Endothelial cell of umbilical vein (primary cell): ENCODE results near the gene NHSL2.

Source experiments
- EZH2 ChIP-seq: IDR thresholded peaks from 2 replicates; pipeline ENCODE4 v1.6.1; 2012; ENCODE audit warnings: borderline replicate concordance, low read depth, mild to moderate bottlenecking, moderate library complexity, low read length, inconsistent platforms; ENCODE audit not compliant: severe bottlenecking
- MYC ChIP-seq: IDR thresholded peaks from one replicate; pipeline ENCODE4 v1.6.1; 2011; ENCODE audit warnings: mild to moderate bottlenecking, low read depth, low read length
- POLR2A ChIP-seq: IDR thresholded peaks from 2 replicates; pipeline ENCODE4 v1.6.1; 2012; ENCODE audit warnings: low read depth, mild to moderate bottlenecking, control low read depth, low read length
- POLR2AphosphoS5 ChIP-seq: IDR thresholded peaks from 2 replicates; pipeline ENCODE4 v1.6.1; 2012; ENCODE audit warnings: low read depth, mild to moderate bottlenecking, control low read depth, low read length, moderate library complexity; ENCODE audit not compliant: insufficient read depth
- TF ChIP-seq, protein P1 (sequence below), 2 donors: IDR thresholded peaks; 1 replicate in 1 of 2; 2 replicates in 1 of 2; pipeline ENCODE4 v1.5.1; 2011; ENCODE audit warnings: low read length in 2 of 2, mild to moderate bottlenecking in 2 of 2, moderate library complexity in 2 of 2, control low read depth in 1 of 2, inconsistent platforms in 1 of 2, low read depth in 1 of 2; ENCODE audit not compliant: insufficient read depth in 1 of 2; ENCODE audit errors: extremely low read depth in 1 of 2
- TF ChIP-seq, protein P2 (sequence below): IDR thresholded peaks from 2 replicates; pipeline ENCODE4 v1.6.1; 2011; ENCODE audit not compliant: insufficient read depth, insufficient read length

DNA sequence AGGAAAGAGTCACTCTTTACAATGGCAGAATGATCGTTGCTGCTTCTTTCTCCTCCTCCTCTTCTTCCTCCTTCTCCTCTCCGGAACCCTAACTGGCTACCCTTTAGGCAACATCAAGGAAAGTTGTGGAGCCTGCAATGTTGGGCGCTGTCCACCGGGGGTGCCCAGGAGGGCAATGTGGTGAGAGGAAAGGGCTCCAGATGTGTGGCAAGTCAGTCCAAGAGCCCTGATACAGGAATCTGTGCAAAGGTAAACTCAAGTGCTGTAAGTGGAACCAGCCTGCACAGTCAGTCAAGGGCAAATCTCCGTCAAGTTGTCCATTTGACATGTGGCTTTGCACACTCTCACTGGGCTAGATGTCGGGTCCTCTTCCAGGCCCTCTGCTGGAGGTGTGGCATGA is 218.2 kb downstream of the NHSL2 start:
- TF ChIP-seq POLR2AphosphoS5: no peak
- TF ChIP-seq, protein P1, sequence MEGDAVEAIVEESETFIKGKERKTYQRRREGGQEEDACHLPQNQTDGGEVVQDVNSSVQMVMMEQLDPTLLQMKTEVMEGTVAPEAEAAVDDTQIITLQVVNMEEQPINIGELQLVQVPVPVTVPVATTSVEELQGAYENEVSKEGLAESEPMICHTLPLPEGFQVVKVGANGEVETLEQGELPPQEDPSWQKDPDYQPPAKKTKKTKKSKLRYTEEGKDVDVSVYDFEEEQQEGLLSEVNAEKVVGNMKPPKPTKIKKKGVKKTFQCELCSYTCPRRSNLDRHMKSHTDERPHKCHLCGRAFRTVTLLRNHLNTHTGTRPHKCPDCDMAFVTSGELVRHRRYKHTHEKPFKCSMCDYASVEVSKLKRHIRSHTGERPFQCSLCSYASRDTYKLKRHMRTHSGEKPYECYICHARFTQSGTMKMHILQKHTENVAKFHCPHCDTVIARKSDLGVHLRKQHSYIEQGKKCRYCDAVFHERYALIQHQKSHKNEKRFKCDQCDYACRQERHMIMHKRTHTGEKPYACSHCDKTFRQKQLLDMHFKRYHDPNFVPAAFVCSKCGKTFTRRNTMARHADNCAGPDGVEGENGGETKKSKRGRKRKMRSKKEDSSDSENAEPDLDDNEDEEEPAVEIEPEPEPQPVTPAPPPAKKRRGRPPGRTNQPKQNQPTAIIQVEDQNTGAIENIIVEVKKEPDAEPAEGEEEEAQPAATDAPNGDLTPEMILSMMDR (IDR thresholded peaks at IDR 0.05; ENCODE audit: extremely low read depth in 1 of 2, insufficient read depth in 1 of 2, low read depth in 1 of 2, low read length in 2 of 2): peak; percentile 22 to 34
- no peak for TF ChIP-seq EZH2
- no peak for TF ChIP-seq MYC
- no peak for TF ChIP-seq POLR2A
- TF ChIP-seq, protein P2, sequence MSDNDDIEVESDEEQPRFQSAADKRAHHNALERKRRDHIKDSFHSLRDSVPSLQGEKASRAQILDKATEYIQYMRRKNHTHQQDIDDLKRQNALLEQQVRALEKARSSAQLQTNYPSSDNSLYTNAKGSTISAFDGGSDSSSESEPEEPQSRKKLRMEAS: no peak
